HL-60 (cell line): ENCODE data around the gene FAM107B.

Experiments used
- DNase-seq, 2 experiments: peaks; one replicate each; pipeline ENCODE4 v3.0.0-alpha.2; 2010 to 2020; ENCODE audit warnings: low read depth in 1 of 2, low spot score in 1 of 2
- H3K27ac ChIP-seq: fragments of 250-450 bp; sonication (Bioruptor Pico); replicated peaks from 2 replicates; pipeline ENCODE4 v1.5.1; 2020; ENCODE audit warnings: mild to moderate bottlenecking, moderate library complexity
- H3K27me3 ChIP-seq: fragments of 250-450 bp; sonication (Bioruptor Pico); 2 replicates; pipeline ENCODE4 v1.5.1; 2021; ENCODE audit warnings: mild to moderate bottlenecking, moderate library complexity; ENCODE audit not compliant: insufficient read depth, poor library complexity, severe bottlenecking
- H3K4me3 ChIP-seq: replicated peaks from 2 replicates; pipeline ENCODE4 v1.5.1; 2011; ENCODE audit warnings: mild to moderate bottlenecking, control low read depth, low read length; ENCODE audit not compliant: insufficient read depth
- GABPA ChIP-seq: IDR thresholded peaks from 2 replicates; pipeline ENCODE4 v1.6.1; 2012; ENCODE audit warnings: low read depth
- POLR2AphosphoS5 ChIP-seq: IDR thresholded peaks from 2 replicates; pipeline ENCODE4 v1.6.1; 2012; ENCODE audit warnings: low read depth
- SPI1 ChIP-seq: IDR thresholded peaks from 2 replicates; pipeline ENCODE4 v1.6.1; 2012; ENCODE audit warnings: low read depth, mild to moderate bottlenecking, borderline replicate concordance
- TF ChIP-seq, protein P1 (sequence below): IDR thresholded peaks from one replicate; pipeline ENCODE4 v1.5.1; 2011; ENCODE audit warnings: low read length, control low read depth, inconsistent platforms; ENCODE audit not compliant: insufficient read depth
- TF ChIP-seq, protein P2 (sequence below): IDR thresholded peaks from 2 replicates; pipeline ENCODE4 v1.6.1; 2012; ENCODE audit warnings: low read depth; ENCODE audit not compliant: insufficient replicate concordance

FAM107B gene

DNA sequence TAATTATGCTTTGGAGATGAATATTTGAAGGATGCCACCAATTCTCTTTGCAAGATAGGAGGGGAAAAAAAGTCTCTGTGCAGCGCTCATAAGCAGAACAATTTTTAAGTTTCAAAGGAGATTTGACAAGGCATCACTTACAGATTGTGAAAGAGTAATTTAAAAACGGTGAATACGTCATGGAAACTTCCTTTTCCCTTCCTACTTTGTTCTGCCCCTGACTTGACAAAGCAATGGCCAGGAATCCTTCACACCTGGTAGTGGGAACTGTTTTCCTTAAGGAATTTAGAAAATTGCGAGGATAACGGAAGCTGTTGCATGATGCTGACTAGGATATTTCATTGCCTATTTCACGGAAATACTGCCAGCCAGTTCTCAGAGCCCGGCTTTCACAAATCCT is 16.7 kb downstream of the FAM107B start:
- Histone ChIP-seq H3K27me3 (no peaks in the 10 kb centered on the region), H3K4me3 (no peak overlapping the region), H3K27ac (peak overlapping the region; percentile 33; the same call in 1 of the 2 replicates)
- no peak for TF ChIP-seq POLR2AphosphoS5
- TF ChIP-seq GABPA = no peak
- TF ChIP-seq, protein P1, sequence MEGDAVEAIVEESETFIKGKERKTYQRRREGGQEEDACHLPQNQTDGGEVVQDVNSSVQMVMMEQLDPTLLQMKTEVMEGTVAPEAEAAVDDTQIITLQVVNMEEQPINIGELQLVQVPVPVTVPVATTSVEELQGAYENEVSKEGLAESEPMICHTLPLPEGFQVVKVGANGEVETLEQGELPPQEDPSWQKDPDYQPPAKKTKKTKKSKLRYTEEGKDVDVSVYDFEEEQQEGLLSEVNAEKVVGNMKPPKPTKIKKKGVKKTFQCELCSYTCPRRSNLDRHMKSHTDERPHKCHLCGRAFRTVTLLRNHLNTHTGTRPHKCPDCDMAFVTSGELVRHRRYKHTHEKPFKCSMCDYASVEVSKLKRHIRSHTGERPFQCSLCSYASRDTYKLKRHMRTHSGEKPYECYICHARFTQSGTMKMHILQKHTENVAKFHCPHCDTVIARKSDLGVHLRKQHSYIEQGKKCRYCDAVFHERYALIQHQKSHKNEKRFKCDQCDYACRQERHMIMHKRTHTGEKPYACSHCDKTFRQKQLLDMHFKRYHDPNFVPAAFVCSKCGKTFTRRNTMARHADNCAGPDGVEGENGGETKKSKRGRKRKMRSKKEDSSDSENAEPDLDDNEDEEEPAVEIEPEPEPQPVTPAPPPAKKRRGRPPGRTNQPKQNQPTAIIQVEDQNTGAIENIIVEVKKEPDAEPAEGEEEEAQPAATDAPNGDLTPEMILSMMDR = no peak
- no peak for TF ChIP-seq SPI1
- TF ChIP-seq, protein P2, sequence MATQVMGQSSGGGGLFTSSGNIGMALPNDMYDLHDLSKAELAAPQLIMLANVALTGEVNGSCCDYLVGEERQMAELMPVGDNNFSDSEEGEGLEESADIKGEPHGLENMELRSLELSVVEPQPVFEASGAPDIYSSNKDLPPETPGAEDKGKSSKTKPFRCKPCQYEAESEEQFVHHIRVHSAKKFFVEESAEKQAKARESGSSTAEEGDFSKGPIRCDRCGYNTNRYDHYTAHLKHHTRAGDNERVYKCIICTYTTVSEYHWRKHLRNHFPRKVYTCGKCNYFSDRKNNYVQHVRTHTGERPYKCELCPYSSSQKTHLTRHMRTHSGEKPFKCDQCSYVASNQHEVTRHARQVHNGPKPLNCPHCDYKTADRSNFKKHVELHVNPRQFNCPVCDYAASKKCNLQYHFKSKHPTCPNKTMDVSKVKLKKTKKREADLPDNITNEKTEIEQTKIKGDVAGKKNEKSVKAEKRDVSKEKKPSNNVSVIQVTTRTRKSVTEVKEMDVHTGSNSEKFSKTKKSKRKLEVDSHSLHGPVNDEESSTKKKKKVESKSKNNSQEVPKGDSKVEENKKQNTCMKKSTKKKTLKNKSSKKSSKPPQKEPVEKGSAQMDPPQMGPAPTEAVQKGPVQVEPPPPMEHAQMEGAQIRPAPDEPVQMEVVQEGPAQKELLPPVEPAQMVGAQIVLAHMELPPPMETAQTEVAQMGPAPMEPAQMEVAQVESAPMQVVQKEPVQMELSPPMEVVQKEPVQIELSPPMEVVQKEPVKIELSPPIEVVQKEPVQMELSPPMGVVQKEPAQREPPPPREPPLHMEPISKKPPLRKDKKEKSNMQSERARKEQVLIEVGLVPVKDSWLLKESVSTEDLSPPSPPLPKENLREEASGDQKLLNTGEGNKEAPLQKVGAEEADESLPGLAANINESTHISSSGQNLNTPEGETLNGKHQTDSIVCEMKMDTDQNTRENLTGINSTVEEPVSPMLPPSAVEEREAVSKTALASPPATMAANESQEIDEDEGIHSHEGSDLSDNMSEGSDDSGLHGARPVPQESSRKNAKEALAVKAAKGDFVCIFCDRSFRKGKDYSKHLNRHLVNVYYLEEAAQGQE = no peak
- DNase-seq = no peak

DNA sequence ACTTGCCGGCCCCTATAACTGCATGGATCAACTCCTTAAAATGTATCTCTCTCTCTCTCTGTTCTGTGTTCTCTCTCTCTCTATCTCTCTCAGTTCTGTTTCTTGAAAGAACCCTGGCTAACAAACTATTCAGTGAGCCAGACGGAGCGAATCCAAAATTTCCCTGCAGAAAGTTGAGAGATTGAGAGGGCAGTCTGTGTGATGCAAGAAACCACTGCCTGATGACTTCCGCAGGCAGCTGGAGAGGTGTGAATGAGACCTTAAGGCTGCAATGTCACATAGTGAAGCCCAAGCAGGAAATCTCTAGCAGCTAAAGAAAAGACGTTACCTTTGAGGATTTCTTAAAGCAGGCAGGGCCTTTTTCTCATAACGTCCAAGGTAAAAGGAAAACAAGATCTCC is 17.3 kb downstream of the FAM107B start:
- TF ChIP-seq SPI1 (peak; percentile 19; the same call in 1 of the 2 replicates), POLR2AphosphoS5 (no peak), GABPA (no peak)
- TF ChIP-seq, protein P1 = no peak
- TF ChIP-seq, protein P2 = no peak
- Histone ChIP-seq H3K27ac (peak overlapping the region; percentile 33), H3K27me3 (no peaks in the 10 kb centered on the region), H3K4me3 (no peak overlapping the region)
- DNase-seq = peak; percentile 35 to 67

DNA sequence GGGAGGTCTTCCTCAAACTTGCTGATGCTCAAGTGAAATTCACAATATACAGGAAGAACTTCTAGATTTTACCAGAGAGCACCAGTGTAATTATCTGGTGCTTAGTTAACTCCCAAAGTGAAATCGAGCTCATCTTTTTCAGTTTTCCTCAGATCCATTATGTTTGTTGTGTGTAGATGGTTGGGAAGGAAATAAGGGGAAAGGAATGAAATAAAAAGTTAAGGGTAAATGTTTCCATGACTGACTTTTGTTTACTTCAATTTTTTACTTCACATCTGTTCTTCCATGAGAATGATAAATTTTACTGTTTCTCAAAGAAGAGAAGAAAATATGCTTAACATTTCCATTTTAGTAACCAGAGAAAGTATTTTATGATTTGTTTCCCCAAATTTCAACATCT is 21.3 kb downstream of the FAM107B start:
- Histone ChIP-seq H3K27me3 (no peaks in the 10 kb centered on the region), H3K27ac (no peak overlapping the region), H3K4me3 (no peak overlapping the region)
- DNase-seq = no peak
- TF ChIP-seq, protein P1 = no peak
- no peak for TF ChIP-seq POLR2AphosphoS5
- no peak for TF ChIP-seq GABPA

DNA sequence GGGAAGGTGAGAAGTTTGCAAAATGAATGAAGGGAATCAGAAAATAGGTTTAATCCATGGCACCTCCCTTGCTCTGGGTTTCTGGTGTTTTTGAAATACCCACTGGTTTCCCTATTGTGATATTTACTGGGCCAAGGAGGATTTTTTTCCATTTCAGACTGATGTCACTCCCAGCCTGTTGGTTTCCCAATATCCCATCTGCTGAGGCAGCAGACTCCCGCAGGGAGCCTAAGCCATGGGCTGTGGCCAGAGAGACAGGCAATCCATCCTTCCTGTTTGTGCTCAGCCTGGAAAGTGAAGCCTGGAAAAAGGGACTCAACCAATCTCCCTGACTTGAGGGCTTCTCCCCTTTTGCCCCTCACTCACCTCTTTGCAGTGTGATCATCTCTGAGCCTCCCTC is 22.8 kb downstream of the FAM107B start:
- DNase-seq = no peak
- peak overlapping the region; percentile 58 for H3K27ac ChIP-seq
- H3K27me3 ChIP-seq = no peaks in the 10 kb centered on the region
- no peak overlapping the region for H3K4me3 ChIP-seq
- TF ChIP-seq POLR2AphosphoS5 (no peak), GABPA (no peak), SPI1 (no peak)
- TF ChIP-seq, protein P2 = no peak
- TF ChIP-seq, protein P1 = no peak
